Body of pancreas (tissue), 4 donors: ENCODE data around the gene RAB41. TPM values are rescaled to one million over a fixed set of nuclear protein-coding genes. Genes with fewer than 3 reads are reported as not detected.
"Not testable (repeated sequence)": the region's sequence is repeated elsewhere in the genome, so short reads cannot be mapped to it uniquely, and the experiment has no call there.

Experiments used
- ATAC-seq: fragments of 150-250 bp; one replicate; pipeline ENCODE4 v1.9.1; 2016
- DNase-seq, 4 donors: peaks; one replicate each; pipeline ENCODE4 v3.0.0-alpha.2; 2019
- H3K27ac ChIP-seq, 4 donors: fragments of 200-600 bp; sonication (generic); 1 replicate in 3 of 4; 2 replicates in 1 of 4; pipeline versions ENCODE4 v1.5.1 to v1.6.1; 2016 to 2019; ENCODE audit warnings: mild to moderate bottlenecking in 1 of 4, mixed read lengths in 1 of 4, moderate library complexity in 1 of 4
- H3K27me3 ChIP-seq, 2 donors: fragments of 200-600 bp; sonication (generic); one replicate each; pipeline ENCODE4 v1.6.0; 2016; ENCODE audit warnings: mild to moderate bottlenecking in 1 of 2
- H3K36me3 ChIP-seq, 2 donors: fragments of 200-600 bp; sonication (generic); replicated peaks in 1 of 2; 2 replicates each; pipeline ENCODE4 v1.5.1; 2016; ENCODE audit warnings: low read depth in 2 of 2; ENCODE audit not compliant: insufficient read depth in 1 of 2
- H3K4me1 ChIP-seq: fragments of 200-600 bp; sonication (generic); one replicate; pipeline ENCODE4 v1.6.0; 2016
- H3K4me3 ChIP-seq, 2 donors: fragments of 200-600 bp; sonication (generic); 1 replicate in 1 of 2; 2 replicates in 1 of 2; pipeline ENCODE4 v1.5.1; 2016 to 2019
- H3K9me3 ChIP-seq, 3 donors: fragments of 200-600 bp; sonication (generic); 1 replicate in 2 of 3; 2 replicates in 1 of 3; pipeline ENCODE4 v1.5.1; 2016
- CTCF ChIP-seq, 7 experiments: fragments of 450-650 bp in 4 of 7; fragments of 200-600 bp in 3 of 7; sonication (generic) in 3 of 7; IDR thresholded peaks; one replicate each; pipeline ENCODE4 v1.5.1; 2016 to 2019; ENCODE audit warnings: antibody characterized with exemption in 7 of 7
- POLR2A ChIP-seq, 3 donors: fragments of 450-650 bp; IDR thresholded peaks; one replicate each; pipeline ENCODE4 v1.6.1; 2016; ENCODE audit warnings: antibody characterized with exemption in 3 of 3, mild to moderate bottlenecking in 2 of 3
- WGBS, 2 donors: methylation state at CpG; one replicate each; pipeline ENCODE4 v1.1.5; 2017; 5-methylcytosine and 5-hydroxymethylcytosine counted together
- intact Hi-C: fragments of 100-400 bp; cut with DNase I; formaldehyde crosslinking; loops from one replicate; pipeline ENCODE4 v1.15.1; 2023
- total RNA-seq, 2 donors: library from RNA; depleted of rRNA; stranded (reverse); fragments of >200 nt; gene quantifications; one replicate each; pipeline ENCODE4 v1.1.0, GENCODE V29; 2016

RAB41 gene
- total RNA-seq = not detected

- TF ChIP-seq CTCF (IDR thresholded peaks at IDR 0.05) = no peak
- no peak for TF ChIP-seq POLR2A (IDR thresholded peaks at IDR 0.05)
- WGBS, 2 donors = 95 to 98% methylated on average over 7 to 21 of the region's 21 CpGs
- ATAC-seq (no peak), DNase-seq (no peak)
- Histone ChIP-seq H3K27me3 (no peaks in the 10 kb centered on the region), H3K4me1 (no peaks in the 10 kb centered on the region), H3K27ac (no peak within 1 kb of the TSS), H3K9me3 (no peaks in the 10 kb centered on the region), H3K36me3 (no peaks in the 10 kb centered on the region), H3K4me3 (no peak within 1 kb of the TSS)
- intact Hi-C loops = no loop called here
These were observed at the start of gene RAB41 for GRCh38 chrX:70281951-70282350. TSS of gene RAB41 (plus strand) at chrX:70282172. CDS start at chrX:70282218, 46 bp downstream.

DNA sequence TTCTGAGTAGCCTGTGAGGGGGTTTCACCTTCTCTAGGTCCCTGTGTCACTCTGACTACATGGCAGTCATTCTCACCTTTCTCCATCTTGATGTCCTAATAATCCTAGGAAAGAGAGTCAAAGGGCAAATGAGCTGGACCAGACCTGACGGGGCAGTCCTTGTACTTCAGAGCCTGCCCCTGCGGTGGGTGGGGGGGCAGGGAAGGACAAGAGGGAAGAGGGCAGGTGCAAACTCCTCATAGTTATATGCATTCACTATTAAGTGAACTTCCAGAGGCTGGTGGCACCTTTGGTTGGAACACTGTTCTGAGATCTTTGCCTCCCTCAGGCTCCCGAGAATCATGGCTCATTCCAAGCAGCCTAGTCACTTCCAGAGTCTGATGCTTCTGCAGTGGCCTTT, 47.6 kb upstream of the RAB41 start, which contains the start of gene AWAT1:
Gene AWAT1 (plus strand): TSS at position 301 of the 400 bp plus-strand sequence. CDS start 41 bp downstream, at position 342.
- Histone ChIP-seq H3K4me1 (no peaks in the 10 kb centered on the region), H3K27me3 (no peaks in the 10 kb centered on the region), H3K27ac (no peak within 1 kb of the TSS), H3K4me3 (no peak within 1 kb of the TSS), H3K9me3 (no peaks in the 10 kb centered on the region), H3K36me3 (no peaks in the 10 kb centered on the region)
- TF ChIP-seq POLR2A (IDR thresholded peaks at IDR 0.05) (no peak), CTCF (IDR thresholded peaks at IDR 0.05) (no peak)
- no peak for ATAC-seq
- intact Hi-C loops = no loop called here
- 75 to 94% methylated on average over 2 of the region's 3 CpGs for WGBS, 2 donors
- DNase-seq = no peak

- Histone ChIP-seq H3K4me1 (no peaks in the 10 kb centered on the region), H3K9me3 (no peaks in the 10 kb centered on the region), H3K4me3 (no peak overlapping the region), H3K27ac (no peak overlapping the region), H3K36me3 (no peaks in the 10 kb centered on the region), H3K27me3 (no peaks in the 10 kb centered on the region)
- ATAC-seq = no peak
- 100% methylated on average over 1 of the region's 1 CpG; no CpG with 5 or more reads in 1 of the 2 donors for WGBS, 2 donors
- intact Hi-C loops = no loop called here
- TF ChIP-seq POLR2A (IDR thresholded peaks at IDR 0.05) (no peak), CTCF (IDR thresholded peaks at IDR 0.05) (no peak)
- DNase-seq = no peak
These were observed 41.2 kb upstream of the RAB41 start for GRCh38 chrX:70240751-70241150.

- Histone ChIP-seq H3K9me3 (no peaks in the 10 kb centered on the region), H3K36me3 (no peaks in the 10 kb centered on the region), H3K27ac (no peak overlapping the region), H3K4me3 (no peak overlapping the region), H3K4me1 (no peaks in the 10 kb centered on the region), H3K27me3 (no peaks in the 10 kb centered on the region)
- no peak for DNase-seq
- 81 to 84% methylated on average over 2 of the region's 2 CpGs for WGBS, 2 donors
- ATAC-seq = no peak
- intact Hi-C loops = no loop called here
- TF ChIP-seq CTCF (IDR thresholded peaks at IDR 0.05) (no peak), POLR2A (IDR thresholded peaks at IDR 0.05) (no peak)
These were observed 40.5 kb upstream of the RAB41 start for GRCh38 chrX:70241501-70241900.

- WGBS, 2 donors = 71 to 76% methylated on average over 3 to 5 of the region's 5 CpGs
- H3K36me3 ChIP-seq, intact Hi-C loops, DNase-seq, H3K27me3 ChIP-seq, H3K9me3 ChIP-seq, H3K27ac ChIP-seq, H3K4me1 ChIP-seq, H3K4me3 ChIP-seq, ATAC-seq: not testable (repeated sequence)
These were observed 38.4 kb upstream of the RAB41 start for GRCh38 chrX:70243601-70244000.
